Activated T-cell treated with anti-CD3 and anti-CD28 coated beads, Interleukin-2, amount 50 U/mL, for 1 hour (primary cell): ENCODE results near the gene BCKDHB.

ENCODE experiments used
- DNase-seq: peaks from one replicate; pipeline ENCODE4 v3.0.0-alpha.2; 2020

Gene BCKDHB

DNA sequence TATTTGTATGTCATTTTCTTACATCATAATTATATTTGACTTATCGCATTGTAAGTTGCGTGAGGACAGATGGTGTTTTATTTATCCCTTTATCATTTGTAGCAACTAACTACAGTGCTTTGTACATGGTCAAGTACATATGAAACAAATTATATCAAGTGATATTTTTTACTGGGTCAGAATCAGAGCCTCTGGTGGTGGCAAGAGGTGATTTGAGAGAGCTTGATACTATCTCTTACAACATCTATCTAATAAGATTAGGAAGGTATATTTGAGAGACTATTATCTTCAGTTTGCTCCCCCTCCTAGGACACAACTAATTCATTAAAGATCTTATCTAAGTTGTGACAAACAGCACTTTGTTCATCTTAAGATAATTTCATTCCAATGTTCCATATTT is 47.7 kb downstream of the BCKDHB start:
- no peak for DNase-seq

GRCh38 chr6:80156221-80156620 is 49.8 kb downstream of the BCKDHB start:
- DNase-seq = no peak

- no peak for DNase-seq
Measured at GRCh38 chr6:80158478-80158989, 52.1 kb downstream of the BCKDHB start.

DNA sequence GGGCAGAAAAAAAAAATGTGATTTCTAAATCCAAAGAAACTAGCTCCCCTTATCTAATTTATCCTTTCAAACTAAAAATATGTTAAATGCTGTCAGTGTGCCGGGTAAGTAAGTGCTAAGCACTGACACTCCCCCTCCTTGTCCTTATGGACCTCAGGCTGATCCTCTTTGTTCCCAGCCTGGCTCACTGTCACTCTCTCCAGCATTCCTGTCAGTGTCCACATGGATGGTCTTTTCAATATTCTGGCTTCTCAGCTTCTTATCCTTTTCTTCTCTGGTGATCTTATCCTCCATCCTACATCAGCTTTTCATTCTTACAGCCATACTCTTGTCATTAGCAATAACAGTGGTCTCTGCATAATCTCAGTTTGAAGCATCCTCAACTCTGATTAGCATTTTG is 55.0 kb downstream of the BCKDHB start:
- DNase-seq = no peak

DNA sequence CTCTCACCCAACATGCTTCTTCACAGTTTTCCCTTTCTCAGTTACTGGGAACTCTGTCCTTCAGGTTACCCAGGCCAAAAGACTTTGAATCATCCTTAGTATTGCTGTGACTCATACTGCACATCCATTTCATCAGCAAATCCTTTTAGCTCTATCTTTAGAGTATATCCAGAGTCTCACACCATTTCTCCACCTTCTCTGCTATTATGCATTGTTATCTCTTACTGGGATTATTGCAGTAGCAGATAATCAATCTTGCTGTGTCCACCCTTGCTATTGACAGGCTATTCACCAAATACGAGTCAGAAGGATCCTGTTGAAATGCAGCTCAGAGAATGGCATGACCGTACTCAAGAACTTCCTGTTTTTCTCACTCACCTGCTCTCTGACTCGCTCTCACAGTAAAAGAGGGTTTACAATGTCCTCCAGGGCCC is 57.3 kb downstream of the BCKDHB start:
- no peak for DNase-seq

- no peak for DNase-seq
Measured at GRCh38 chr6:80165143-80165542, 58.7 kb downstream of the BCKDHB start.

DNA sequence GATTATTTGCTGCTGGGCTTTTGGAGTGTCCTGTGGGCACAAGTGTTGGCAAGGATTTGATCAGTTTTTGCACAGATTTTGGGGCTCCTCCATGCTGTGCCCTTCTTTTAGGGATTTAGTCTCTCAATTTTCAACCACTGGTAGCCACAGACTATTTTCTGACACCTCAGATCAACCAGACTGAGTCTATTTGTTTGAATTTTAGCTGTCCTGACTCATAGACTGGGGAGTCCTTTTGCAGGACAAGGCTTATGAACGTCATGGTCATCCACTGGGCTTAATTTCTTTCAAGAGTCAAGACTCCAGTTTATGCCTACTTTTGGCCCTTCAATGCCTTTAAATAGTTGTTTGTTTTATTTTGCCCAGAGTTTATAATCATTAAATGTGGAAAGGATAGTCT is 59.3 kb downstream of the BCKDHB start:
- DNase-seq = no peak

DNA sequence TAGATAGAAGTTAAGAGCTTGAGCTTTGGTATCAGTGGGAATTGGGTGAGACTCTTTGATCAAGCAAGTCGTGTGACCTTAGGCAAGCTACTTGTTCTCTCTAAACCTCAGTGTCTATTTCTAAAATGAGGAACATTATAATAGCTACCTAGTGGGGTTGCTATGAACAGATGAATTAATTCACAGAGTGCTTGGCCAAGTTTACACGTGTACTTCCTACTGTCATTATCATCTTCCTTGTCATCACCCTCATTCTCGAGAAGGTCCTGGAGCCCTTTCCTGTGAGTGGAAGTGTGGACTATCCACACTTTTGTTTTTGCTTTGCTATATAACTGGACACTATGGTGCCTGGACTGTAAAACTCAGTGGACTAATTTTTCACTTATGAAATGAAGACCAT is 64.0 kb downstream of the BCKDHB start:
- no peak for DNase-seq

- no peak for DNase-seq
Measured at GRCh38 chr6:80173411-80173810, 66.9 kb downstream of the BCKDHB start.

GRCh38 chr6:80174900-80175572 is 68.6 kb downstream of the BCKDHB start:
- no peak for DNase-seq

DNA sequence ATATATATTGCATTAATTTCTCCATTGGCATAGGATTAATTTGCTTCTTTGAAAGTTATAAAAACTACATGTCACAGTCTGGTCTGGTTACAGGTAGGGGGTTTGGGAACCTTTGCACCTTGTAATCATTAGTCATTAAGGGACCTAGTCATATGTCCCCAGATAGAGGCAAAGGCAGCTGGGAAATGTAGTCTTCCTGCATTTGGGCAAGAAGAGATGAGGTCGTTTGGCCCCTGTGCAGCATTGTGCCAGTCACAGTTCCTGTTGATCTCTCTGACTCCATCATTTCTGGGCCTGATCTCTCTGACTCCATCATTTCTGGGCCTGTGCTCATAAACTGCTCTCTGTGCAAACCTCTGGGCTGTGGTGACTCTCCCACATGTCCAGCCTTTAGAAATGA is 73.2 kb downstream of the BCKDHB start:
- no peak for DNase-seq

DNA sequence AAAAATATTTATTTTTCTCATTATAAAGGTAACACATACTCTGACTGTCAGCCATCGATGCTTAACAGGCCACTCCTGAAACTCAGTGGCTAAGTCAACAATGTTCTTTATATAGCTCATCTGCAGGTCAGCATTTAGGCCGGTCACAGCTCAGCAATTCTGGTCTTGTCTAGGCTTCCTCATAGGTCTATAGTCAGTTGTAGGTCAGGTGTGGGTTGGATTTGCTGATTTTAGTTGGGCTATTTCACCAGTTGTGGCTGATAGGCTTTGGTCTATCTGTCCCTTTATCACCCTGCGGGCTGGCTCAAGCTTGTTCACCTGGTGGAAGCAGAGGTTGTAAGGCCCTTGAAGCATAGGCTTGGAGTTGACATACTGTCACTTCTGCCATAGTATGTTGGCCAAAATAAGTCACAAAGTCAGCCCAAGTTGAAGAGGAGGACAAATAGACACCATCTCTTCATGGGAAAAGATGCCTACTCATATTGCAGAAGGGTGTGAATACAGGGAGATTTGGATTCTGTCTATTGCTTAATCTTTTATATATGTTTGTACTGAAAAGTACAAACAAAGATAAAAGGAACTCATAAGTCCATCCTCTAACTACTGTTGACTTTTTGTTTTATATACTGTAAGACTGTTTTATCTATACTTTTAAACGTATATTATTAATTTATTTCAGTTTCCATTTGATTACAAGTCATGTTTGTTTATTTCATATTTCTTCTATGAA is 75.0 kb downstream of the BCKDHB start:
- no peak for DNase-seq

DNA sequence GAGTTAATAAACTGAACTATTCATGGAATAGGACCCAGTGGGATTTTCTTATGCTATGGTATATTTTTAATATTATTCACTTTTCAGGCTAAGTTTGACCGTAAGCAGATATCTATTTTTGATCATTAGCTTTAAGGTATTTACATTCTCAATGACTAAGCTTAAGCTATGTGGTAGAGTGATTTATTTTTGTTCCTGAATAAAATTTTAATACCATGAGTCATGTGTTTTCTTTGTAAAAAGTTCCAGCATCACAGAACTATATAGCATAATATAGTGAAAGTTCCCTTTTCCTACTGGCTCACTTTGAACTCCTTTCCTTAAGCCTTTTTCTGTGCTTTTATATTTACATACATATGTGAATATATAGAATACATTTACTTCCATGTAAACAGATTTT is 75.8 kb downstream of the BCKDHB start:
- no peak for DNase-seq

DNA sequence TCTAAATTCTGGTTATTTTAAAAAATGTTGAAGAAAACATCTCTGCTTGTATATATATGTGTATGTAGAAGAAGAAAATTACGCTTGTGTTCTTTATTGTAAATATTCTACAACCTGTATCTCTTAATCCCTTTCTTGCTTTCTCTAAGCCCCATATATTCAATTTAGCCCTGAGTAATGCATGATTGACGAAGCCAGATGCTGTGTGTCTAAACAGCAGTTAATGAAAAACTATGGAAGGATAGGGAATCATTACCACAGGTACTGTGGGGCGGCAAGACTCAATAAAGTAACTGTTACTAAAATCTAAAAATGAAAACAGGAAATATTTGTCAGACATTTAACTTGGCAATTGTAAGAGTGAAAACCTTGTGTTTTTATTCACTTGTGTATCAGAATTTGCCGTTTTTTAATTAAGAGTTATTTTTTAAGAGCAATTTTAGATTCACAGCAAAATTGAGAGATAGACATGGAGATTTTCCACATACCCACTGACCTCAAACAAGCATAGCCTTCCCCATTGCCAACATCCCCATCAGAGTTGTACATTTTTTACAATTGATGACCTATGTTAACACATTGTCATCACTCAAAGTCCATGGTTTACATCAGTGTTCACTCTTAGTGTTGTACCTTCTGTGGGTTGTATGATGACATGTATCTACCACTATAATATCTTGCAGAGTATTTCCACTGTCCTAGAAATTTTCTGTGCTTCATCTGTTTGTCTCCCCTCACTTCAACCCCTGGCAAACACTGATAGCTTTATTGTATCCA is 76.7 kb downstream of the BCKDHB start:
- no peak for DNase-seq

DNA sequence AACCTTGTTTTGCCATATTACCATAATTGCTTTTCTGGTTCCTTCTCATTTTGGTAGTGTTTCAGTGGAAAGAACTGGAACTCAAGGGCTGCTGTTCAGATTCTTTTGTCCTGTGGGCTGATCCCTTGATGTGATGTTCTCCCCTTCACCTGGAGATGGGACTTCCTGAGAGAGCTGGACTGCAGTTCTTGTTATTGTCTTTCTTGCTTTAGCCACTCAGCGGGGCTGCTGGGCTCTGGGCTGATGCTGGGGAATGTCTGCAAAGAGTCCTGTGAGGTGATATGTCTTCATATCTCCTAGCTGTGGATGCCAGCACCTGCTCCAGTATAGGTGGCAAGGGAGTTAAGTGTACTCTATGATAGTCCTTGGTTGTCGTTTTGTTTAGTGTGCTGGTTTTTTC is 79.0 kb downstream of the BCKDHB start:
- no peak for DNase-seq

- no peak for DNase-seq
Measured at GRCh38 chr6:80186082-80186481, 79.6 kb downstream of the BCKDHB start.

GRCh38 chr6:80196906-80197305 is 90.4 kb downstream of the BCKDHB start:
- DNase-seq = no peak

DNA sequence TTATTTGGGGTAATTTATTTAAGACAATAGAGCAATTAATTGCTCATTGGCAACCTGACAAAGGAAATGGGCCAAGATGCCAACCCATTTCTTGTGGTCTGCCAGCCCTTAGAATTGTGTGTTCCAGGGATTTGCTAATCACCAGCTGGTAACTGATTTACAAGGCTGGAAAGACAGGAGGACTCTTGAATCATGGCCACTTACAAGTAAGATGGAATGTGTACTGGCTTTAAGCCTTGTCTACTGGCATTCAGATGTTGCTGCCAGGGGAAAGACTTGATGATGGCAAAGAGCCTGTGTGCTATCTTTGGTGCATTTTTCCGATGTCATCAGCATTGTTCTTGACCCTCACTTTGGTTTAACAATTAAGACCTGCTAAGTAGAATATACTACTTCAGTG is 91.0 kb downstream of the BCKDHB start:
- no peak for DNase-seq

- DNase-seq = no peak
Measured at GRCh38 chr6:80197986-80198385, 91.5 kb downstream of the BCKDHB start.

DNA sequence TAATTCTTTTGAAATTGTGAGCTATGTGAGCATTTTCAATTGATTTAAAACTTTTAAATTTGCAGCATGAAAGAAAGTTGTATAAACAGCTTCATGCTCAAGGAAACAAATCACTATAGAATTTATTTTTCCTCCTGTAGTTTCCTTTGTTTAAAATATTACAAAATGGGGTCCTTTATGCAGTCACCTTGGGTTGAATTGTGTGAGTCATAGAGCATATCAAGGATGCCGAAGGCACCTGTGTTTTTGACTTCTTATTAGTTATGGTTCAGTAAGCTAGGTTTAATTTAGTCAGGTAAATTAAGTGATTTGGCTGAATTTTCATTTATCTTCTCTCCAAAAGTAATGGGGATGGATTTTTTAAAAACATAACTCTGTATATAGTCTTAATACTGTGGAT is 96.8 kb downstream of the BCKDHB start:
- DNase-seq = no peak

GRCh38 chr6:80205404-80205803 is 98.9 kb downstream of the BCKDHB start:
- DNase-seq = no peak

DNA sequence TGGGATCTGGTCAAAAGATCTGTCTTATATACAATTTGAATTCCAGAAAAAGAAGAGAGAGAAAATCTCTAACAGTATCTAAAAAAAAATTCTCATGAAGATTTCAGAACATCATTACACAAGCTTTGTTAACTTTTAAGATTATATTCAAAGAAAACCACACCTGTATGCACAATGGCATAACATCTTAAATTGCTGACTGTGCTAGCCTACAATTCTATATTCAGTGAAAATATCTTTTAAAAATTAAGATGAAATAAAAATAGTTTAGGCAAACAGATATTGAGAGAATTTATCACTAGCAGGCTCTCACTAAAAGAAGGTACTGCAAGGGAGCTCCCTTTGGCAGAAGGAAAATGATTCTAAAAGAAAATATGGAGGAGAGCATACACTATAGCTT is 100.3 kb downstream of the BCKDHB start:
- DNase-seq = no peak

GRCh38 chr6:80209430-80209829 is 103.0 kb downstream of the BCKDHB start:
- no peak for DNase-seq

- no peak for DNase-seq
Measured at GRCh38 chr6:80210618-80211017, 104.1 kb downstream of the BCKDHB start.
